NCI-H345 treated with DMSO at 0.1 percent for 48 hours (cell line): ENCODE measurements around the gene SYK.
"Not testable (repeated sequence)": the region's sequence is repeated elsewhere in the genome, so short reads cannot be mapped to it uniquely, and the experiment has no call there.

Source experiments
- DNase-seq: peaks from one replicate; lab custom pipeline; 2025; ENCODE audit not compliant: unreplicated experiment; lab: John Stamatoyannopoulos, UW

SYK gene

DNA sequence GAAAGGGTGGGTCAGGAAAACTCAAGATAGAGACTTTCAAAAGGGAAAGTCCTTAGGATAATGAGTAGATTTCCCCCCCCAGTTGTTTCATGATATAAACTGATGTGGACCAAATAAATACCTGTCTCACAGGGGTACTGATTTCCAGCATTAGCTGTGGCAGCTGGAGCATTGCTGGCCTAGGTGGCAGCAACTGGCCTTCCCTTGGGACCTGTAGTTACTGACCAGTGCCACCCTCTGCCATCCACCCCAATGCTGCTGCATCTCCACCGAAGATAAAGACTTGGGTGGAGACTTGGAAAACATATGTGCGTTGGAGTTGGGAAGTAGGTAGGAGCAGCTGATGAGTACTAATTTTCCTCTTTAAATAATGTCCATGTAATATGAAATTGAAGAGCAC is 71.8 kb downstream of the SYK start:
- DNase-seq = no peak

DNA sequence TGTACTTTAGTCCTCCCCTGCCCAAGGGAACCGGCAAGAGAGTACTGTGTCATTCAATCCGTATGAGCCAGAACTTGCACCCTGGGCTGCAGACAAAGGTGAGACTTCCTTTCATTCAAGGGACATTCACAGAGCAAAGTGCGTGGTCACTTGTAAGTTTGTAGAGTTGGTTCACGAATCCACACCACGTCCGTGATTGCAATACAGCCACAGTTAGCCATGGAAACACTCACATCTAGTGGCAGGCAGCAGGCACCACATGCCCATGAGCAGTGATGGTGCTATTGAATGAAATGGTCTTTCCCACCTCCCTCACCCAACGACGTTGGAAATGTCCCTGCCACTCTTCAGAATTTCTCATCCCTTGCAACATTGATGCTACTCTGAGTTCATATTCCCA is 72.6 kb downstream of the SYK start:
- no peak for DNase-seq

GRCh38 chr9:90878562-90878961 is 76.9 kb downstream of the SYK start:
- DNase-seq = no peak

- no peak for DNase-seq
Observed at GRCh38 chr9:90880066-90880465, 78.4 kb downstream of the SYK start.

GRCh38 chr9:90880669-90881068 is 79.0 kb downstream of the SYK start:
- no peak for DNase-seq

GRCh38 chr9:90881648-90882047 is 80.0 kb downstream of the SYK start:
- DNase-seq = no peak

GRCh38 chr9:90882991-90883600 is 81.5 kb downstream of the SYK start:
- no peak for DNase-seq

GRCh38 chr9:90883661-90884060 is 82.0 kb downstream of the SYK start:
- DNase-seq = no peak

DNA sequence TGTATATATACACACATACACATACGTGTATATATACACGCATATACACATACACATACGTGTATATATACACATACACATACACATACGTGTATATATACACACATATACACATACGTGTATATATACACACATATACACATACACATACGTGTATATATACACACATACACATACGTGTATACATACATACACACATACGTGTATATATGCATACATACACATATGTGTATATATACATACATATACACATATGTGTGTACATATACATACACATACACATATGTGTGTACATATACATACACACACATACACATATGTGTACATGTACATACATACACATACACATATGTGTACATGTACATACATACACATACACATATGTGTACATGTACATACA is 82.6 kb downstream of the SYK start:
- DNase-seq = no peak

DNA sequence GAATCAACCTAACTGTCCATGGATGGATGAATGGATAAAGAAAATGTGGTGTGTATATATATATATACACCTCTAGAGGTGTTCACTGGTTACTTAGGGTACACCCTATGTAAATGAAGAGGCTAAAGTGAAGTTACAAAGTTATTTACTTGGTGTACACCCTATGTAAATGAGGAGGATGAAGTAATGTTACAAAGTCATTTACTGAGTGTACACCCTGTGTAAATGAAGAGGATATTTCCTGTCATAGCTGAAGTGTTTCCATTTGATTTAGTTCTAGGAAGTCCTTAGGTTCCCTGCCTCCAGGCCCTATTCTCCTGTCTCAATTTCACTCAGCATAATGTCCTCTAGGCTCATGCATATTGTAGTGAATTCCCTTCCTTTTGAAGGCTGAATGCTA is 85.2 kb downstream of the SYK start:
- not testable (repeated sequence) for DNase-seq

- DNase-seq = no peak
Observed at GRCh38 chr9:90888941-90889340, 87.3 kb downstream of the SYK start.

DNA sequence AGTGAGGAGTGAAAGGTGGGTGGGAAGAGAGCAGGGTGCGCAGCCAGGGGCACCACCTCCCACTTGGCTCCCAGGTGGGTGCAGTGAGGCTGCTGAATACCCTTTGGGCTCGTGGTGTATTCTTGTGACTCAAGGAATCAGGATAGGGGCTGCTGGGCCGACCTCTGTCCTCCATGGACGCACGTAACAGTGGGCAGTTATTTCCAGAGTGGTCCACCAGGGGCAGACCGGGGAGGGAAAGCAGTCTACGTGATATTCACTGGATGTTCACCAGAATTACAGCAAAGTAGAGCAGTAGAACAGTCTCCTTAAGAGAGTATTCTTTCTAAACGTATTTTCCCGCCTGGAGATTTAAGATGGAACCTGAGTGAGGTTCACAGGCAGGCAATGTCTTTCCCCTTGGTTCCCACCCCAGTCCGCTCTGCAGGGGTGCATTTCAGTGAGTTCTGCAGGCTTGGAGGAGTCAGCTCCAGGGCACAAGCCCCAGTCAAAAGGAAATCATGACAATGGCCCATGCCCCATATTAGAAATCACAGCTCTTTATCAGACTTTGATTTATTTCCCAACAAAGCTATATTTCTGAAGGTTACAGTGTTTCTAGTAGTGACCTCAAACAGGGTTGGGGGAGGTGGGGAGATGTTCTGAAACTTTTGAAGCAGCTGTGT is 88.7 kb downstream of the SYK start:
- no peak for DNase-seq

GRCh38 chr9:90891308-90892040 is 89.9 kb downstream of the SYK start:
- DNase-seq = no peak

GRCh38 chr9:90892918-90893317 is 91.3 kb downstream of the SYK start:
- DNase-seq = no peak

DNA sequence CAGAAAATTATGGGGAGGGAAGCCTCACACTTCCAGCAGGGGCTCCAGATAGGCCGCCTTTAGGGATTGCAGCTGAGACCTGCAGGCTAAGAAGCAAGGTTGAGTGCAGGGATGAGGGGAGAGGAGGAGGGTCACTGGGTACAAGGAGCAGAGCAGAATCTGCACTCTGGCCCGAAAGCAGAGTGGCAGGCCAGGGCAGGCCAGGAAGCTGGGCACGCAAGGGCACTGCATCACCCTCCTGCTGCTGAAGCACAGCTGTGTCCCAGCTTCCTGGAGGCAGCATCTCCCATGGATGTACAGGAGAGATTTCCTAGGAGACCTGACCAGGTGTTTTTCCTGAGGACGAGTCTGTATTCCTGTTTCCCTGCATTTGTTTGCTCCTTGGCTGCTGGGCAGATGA is 92.1 kb downstream of the SYK start:
- no peak for DNase-seq

DNA sequence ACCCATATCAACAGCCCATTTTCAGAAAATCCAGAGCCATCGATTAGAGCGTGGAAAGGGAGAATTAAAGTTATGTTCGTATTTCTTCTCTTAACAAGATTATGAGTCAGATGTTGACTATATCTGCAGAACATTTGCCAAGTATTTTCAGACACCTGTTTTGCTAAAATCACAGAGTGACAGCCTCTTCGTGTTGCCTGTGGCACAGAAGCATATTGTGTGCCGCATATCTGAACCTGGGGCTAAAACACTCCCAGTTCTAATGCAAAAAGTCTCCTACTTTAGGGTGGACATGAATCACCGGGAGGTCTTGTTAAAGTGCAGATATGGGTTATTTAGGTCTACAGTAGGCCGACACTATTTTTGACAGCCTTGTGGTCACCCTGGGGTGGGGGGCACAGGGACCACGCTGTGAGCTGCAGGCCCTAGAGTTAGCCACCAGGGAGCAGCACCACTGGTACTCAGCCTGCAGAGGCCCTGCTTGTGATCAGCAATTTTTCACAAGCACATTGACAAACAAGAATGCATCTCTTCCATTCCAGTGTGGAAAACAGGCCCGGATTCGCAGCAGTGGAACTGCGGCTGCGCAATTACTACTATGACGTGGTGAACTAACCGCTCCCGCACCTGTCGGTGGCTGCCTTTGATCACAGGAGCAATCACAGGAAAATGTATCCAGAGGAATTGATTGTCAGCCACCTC is 93.5 kb downstream of the SYK start:
- no peak for DNase-seq

DNA sequence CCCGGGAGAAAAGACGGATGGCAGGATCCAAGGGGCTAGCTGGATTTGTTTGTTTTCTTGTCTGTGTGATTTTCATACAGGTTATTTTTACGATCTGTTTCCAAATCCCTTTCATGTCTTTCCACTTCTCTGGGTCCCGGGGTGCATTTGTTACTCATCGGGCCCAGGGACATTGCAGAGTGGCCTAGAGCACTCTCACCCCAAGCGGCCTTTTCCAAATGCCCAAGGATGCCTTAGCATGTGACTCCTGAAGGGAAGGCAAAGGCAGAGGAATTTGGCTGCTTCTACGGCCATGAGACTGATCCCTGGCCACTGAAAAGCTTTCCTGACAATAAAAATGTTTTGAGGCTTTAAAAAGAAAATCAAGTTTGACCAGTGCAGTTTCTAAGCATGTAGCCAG is 94.2 kb downstream of the SYK start:
- no peak for DNase-seq

DNA sequence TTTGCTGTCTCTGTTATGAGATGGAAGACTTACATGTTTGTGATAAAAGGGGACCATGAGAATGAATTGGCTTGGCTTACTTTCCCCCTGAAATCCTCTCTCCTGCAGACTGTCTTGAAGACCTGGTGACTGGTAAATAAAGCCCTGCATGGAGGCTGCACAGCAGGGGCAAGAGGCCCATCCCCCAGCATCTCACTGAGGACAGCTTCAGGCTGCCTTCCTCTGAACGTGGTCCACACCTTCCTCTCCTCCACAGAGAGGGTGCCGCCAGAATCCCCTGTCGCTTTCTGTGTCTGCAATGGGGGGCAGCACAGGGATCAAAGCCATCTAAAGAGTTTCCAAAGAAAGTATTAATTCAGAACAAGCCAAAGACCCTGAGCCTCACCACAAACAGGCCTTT is 94.6 kb downstream of the SYK start:
- no peak for DNase-seq

DNA sequence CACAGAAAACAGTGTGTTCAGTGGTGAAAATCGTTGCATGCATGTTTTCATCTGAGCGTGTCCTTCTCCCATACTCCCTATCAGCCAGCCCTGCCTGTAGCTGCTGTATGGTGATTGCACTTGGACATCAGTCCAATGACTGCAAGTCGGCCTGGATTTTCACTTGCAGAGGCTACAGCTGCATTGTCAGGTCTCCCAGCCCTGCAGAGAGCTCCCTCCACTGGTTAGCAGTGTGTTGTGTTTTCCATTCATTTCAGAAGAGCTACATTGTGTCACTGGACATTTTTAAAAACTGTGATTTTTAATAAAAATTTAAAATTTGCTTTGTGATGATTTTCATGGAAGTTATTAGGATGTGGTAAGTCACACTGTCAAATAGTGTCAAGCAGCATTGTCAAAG is 96.6 kb downstream of the SYK start:
- no peak for DNase-seq

- DNase-seq = no peak
Observed at GRCh38 chr9:90899287-90899686, 97.7 kb downstream of the SYK start.

GRCh38 chr9:90900130-90900529 is 98.5 kb downstream of the SYK start:
- DNase-seq = no peak

- DNase-seq = no peak
Observed at GRCh38 chr9:90901933-90902332, 100.3 kb downstream of the SYK start.
